HepG2 (cell line): Measurements from ENCODE around the gene RPL37. TPM values are rescaled to one million over a fixed set of nuclear protein-coding genes. Genes with fewer than 3 reads are reported as not detected.

Source experiments
- ATAC-seq: fragments of 200-7000 bp; cut with Tn5 transposase; 3 replicates; pipeline ENCODE4 v1.9.1; 2020; ENCODE audit warnings: mild to moderate bottlenecking, moderate library complexity
- BruUV-seq: library from RNA; stranded (reverse); fragments of 400-500 nt; replicated peaks from 2 replicates; lab custom pipeline; 2021; lab: Mats Ljungman, UMichigan
- CTCF ChIA-PET: fragments of 300-600 bp; formaldehyde crosslinking; extraction: SDS; loops from one replicate; lab custom pipeline; 2021; ENCODE audit warnings: low total read pairs, inconsistent platforms, low intra/inter-chr PET ratio; lab: Yijun Ruan, JAX
- POLR2A ChIA-PET: fragments of 350-600 bp; sonication (Branson Sonifier 250); formaldehyde crosslinking; loops from one replicate; lab custom pipeline; 2020; ENCODE audit warnings: antibody characterized with exemption, inconsistent platforms; lab: Yijun Ruan, JAX
- DNase-seq: peaks from one replicate; pipeline ENCODE4 v3.0.0-alpha.2; 2015; ENCODE audit warnings: low spot score
- FAIRE-seq: peaks from 3 replicates; lab custom pipeline; 2011; peaks lifted over from hg19 to GRCh38; lab: Jason Lieb, UNC
- H2AFZ ChIP-seq: one replicate; pipeline ENCODE4 v1.6.1; 2011; ENCODE audit warnings: low read length, inconsistent platforms
- H3K27ac ChIP-seq: fragments of 300-600 bp; 3 replicates; pipeline ENCODE4 v1.8.0; 2011; ENCODE audit warnings: mixed run types, mild to moderate bottlenecking, mixed read lengths, low read length, inconsistent platforms; ENCODE audit not compliant: insufficient read depth; ENCODE audit errors: extremely low read length
- H3K27me3 ChIP-seq, 2 experiments: fragments of 200-600 bp in 1 of 2; 2 replicates in 1 of 2; 3 replicates in 1 of 2; pipeline versions ENCODE4 v1.6.0 to v1.8.0; 2011; ENCODE audit warnings: low read length in 2 of 2, mild to moderate bottlenecking in 2 of 2, moderate library complexity in 2 of 2, inconsistent platforms in 1 of 2; ENCODE audit not compliant: insufficient read depth in 2 of 2, control insufficient read depth in 1 of 2
- H3K36me3 ChIP-seq, 2 experiments: fragments of 200-600 bp in 1 of 2; replicated peaks in 1 of 2; 2 replicates in 1 of 2; 3 replicates in 1 of 2; pipeline versions ENCODE4 v1.5.1 to v1.8.0; 2011; ENCODE audit warnings: low read length in 2 of 2, inconsistent platforms in 1 of 2; ENCODE audit not compliant: insufficient read depth in 2 of 2, control insufficient read depth in 1 of 2
- H3K4me1 ChIP-seq: 2 replicates; pipeline ENCODE4 v1.5.1; 2012; ENCODE audit warnings: low read length, inconsistent platforms; ENCODE audit not compliant: insufficient read depth
- H3K4me2 ChIP-seq: 2 replicates; pipeline ENCODE4 v1.6.0; 2011; ENCODE audit warnings: low read depth, low read length, inconsistent platforms
- H3K4me3 ChIP-seq, 3 experiments: fragments of 200-600 bp in 1 of 3; sonication (generic), shearing (Covaris generic) in 1 of 3; replicated peaks in 1 of 3; 2 replicates each; pipeline ENCODE4 v1.5.1; 2011 to 2016; ENCODE audit warnings: low read length in 3 of 3, inconsistent platforms in 2 of 3, low read depth in 2 of 3, mild to moderate bottlenecking in 2 of 3, control low read depth in 1 of 3, mixed read lengths in 1 of 3; ENCODE audit not compliant: insufficient read depth in 1 of 3
- H3K79me2 ChIP-seq: one replicate; pipeline ENCODE4 v1.6.1; 2011; ENCODE audit warnings: low read length, inconsistent platforms; ENCODE audit not compliant: insufficient read depth
- H3K9ac ChIP-seq: 2 replicates; pipeline ENCODE4 v1.6.0; 2011; ENCODE audit warnings: mild to moderate bottlenecking, low read depth, low read length, inconsistent platforms; ENCODE audit not compliant: insufficient read depth
- H3K9me3 ChIP-seq: 2 replicates; pipeline ENCODE4 v1.5.1; 2012; ENCODE audit warnings: mild to moderate bottlenecking, low read length
- H4K20me1 ChIP-seq: 2 replicates; pipeline ENCODE4 v1.6.0; 2011; ENCODE audit warnings: inconsistent platforms, mild to moderate bottlenecking, low read length, moderate library complexity; ENCODE audit not compliant: insufficient read depth
- BRCA1 ChIP-seq: sonication (generic); formaldehyde crosslinking; IDR thresholded peaks from 2 replicates; pipeline ENCODE4 v1.4.0; 2020; ENCODE audit warnings: missing genetic modification reagents
- FOSL2 ChIP-seq: sonication (generic); formaldehyde crosslinking; IDR thresholded peaks from 2 replicates; pipeline ENCODE4 v1.4.0; 2020; ENCODE audit warnings: missing genetic modification reagents
- FOXP1 ChIP-seq, 2 experiments: fragments of 450-650 bp in 1 of 2; IDR thresholded peaks; 2 replicates each; pipeline ENCODE4 v1.6.1; 2017 to 2018; ENCODE audit warnings: antibody characterized with exemption in 1 of 2
- MAFG ChIP-seq: sonication (generic); formaldehyde crosslinking; IDR thresholded peaks from 2 replicates; pipeline ENCODE4 v1.5.1; 2020; ENCODE audit warnings: mild to moderate bottlenecking, missing genetic modification reagents
- NFKBIZ ChIP-seq: IDR thresholded peaks from 2 replicates; pipeline ENCODE4 v1.6.1; 2018; ENCODE audit warnings: missing genetic modification reagents, missing compliant biosample characterization
- POLR2AphosphoS2 ChIP-seq: IDR thresholded peaks from 2 replicates; pipeline ENCODE4 v1.6.1; 2011; ENCODE audit warnings: low read depth, low read length, improper control_type of control experiment
- ZNF253 ChIP-seq: sonication (generic); formaldehyde crosslinking; IDR thresholded peaks from 2 replicates; pipeline ENCODE4 v1.8.0; 2022; ENCODE audit warnings: mild to moderate bottlenecking, missing genetic modification reagents, borderline replicate concordance
- ZNF557 ChIP-seq: sonication (generic); formaldehyde crosslinking; IDR thresholded peaks from 2 replicates; pipeline ENCODE4 v1.4.0; 2020; ENCODE audit warnings: missing genetic modification reagents
- ZNF660 ChIP-seq: sonication (generic); formaldehyde crosslinking; IDR thresholded peaks from 2 replicates; pipeline ENCODE4 v1.5.1; 2020; ENCODE audit warnings: mild to moderate bottlenecking, low read depth, missing genetic modification reagents, borderline replicate concordance
- ZNF7 ChIP-seq: IDR thresholded peaks from 2 replicates; pipeline ENCODE4 v1.6.1; 2016; ENCODE audit warnings: missing biosample characterization, missing genetic modification reagents
- ZSCAN29 ChIP-seq: sonication (generic); formaldehyde crosslinking; conservative IDR thresholded peaks from 2 replicates; pipeline ENCODE4 v1.4.0; 2020; ENCODE audit warnings: mild to moderate bottlenecking, missing genetic modification reagents
- WGBS: methylation state at CpG from one replicate; pipeline ENCODE4 v1.1.6; 2017; ENCODE audit warnings: low lambda C conversion rate; 5-methylcytosine and 5-hydroxymethylcytosine counted together
- in situ Hi-C: cut with HindIII; loops from 2 replicates; pipeline ENCODE4 v1.10.0; 2017; ENCODE audit warnings: low pct_unique_long_range_greater_than_20kb; ENCODE audit not compliant: extremely low pct_ligation_motif_present
- intact Hi-C: fragments of 100-400 bp; cut with micrococcal nuclease; formaldehyde crosslinking; loops from one replicate; pipeline ENCODE4 v1.10.0; 2022; ENCODE audit not compliant: unreplicated experiment
- polyA plus RNA-seq, 8 experiments: library from polyadenylated mRNA; depleted of rRNA in 3 of 8; stranded (reverse) in 7 of 8; unstranded in 1 of 8; fragments of >200 nt; fragmentation: Illumina TruSeq in 4 of 8; extraction: Trizol in 4 of 8; gene quantifications; 2 replicates each; pipeline versions ENCODE4 v1.2.1 to v1.2.3, GENCODE V29; 2011 to 2016; ENCODE audit warnings: low read depth in 4 of 8, missing spikeins in 1 of 8, mixed read lengths in 1 of 8; ENCODE audit not compliant: insufficient read depth in 1 of 8
- total RNA-seq, 5 experiments: library from RNA; depleted of rRNA; stranded (reverse); fragments of >200 nt; fragmentation: Illumina TruSeq; extraction: Trizol; gene quantifications; 2 replicates each; pipeline ENCODE4 v1.2.3, GENCODE V29; 2016; ENCODE audit warnings: low read depth in 1 of 5
- TF ChIP-seq, protein P1 (sequence below): sonication (generic); formaldehyde crosslinking; IDR thresholded peaks from 2 replicates; pipeline ENCODE4 v1.4.0; 2020; ENCODE audit warnings: missing genetic modification reagents
- TF ChIP-seq, protein P2 (sequence below): sonication (generic); formaldehyde crosslinking; IDR thresholded peaks from 2 replicates; pipeline ENCODE4 v1.5.0; 2020; ENCODE audit warnings: mild to moderate bottlenecking, missing genetic modification reagents, moderate library complexity
- TF ChIP-seq, protein P3 (sequence below): sonication (generic); formaldehyde crosslinking; IDR thresholded peaks from 2 replicates; pipeline ENCODE4 v1.4.0; 2020; ENCODE audit warnings: missing genetic modification reagents

The RPL37 gene
- total and polyA plus RNA-seq, 2 of the 13 experiments (the other 11 are each of a cell fraction or from before 2014, with no cell fraction given) = 1,981 to 3,367 TPM

DNA sequence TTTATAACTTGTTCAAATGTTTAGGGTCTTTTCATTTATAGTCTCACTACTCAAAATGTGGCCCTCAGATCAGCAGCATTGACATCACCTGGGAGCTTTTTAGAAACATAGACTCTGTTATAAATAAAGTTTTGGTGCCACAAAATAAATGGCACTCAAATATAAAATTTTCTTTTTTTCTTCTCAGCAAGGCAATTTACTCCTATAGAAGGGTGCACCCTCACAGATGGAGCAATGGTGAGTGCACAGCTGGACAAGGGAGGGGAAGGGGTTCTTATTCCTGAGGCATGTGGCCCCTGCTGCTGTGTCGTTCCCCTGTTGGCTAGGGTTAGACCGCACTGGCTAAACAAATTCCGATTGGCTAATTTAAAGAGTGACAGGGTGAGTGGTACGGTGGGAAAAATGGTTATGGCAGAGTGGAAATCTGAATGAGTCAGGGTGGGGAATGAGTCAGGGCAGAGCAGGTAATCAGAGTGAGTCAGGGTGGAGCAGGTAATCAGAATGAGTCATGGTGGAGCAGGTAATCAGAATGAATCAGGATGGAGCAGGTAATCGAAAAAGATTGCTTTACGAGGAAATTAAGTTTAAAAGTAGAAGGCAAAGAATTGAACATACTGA lies 42.5 kb upstream of the RPL37 start:
- no peaks in the 10 kb centered on the region for H3K36me3 ChIP-seq
- no peaks in the 10 kb centered on the region for H3K27me3 ChIP-seq
- no peak overlapping the region for H3K4me3 ChIP-seq
- H4K20me1 ChIP-seq = no peaks in the 10 kb centered on the region
- no peak for DNase-seq
- intact Hi-C loops (loop anchor here (5.0 kb wide), 1 partner anchor 930 kb away; no protein-coding TSS in a partner anchor), in situ Hi-C loops (loop anchor here (5.0 kb wide), 1 partner anchor 120 kb away; the partner anchor contains the start of gene TTC33)
- TF ChIP-seq ZNF7 = no peak
- TF ChIP-seq FOSL2 = peak; percentile 72
- TF ChIP-seq, protein P1, sequence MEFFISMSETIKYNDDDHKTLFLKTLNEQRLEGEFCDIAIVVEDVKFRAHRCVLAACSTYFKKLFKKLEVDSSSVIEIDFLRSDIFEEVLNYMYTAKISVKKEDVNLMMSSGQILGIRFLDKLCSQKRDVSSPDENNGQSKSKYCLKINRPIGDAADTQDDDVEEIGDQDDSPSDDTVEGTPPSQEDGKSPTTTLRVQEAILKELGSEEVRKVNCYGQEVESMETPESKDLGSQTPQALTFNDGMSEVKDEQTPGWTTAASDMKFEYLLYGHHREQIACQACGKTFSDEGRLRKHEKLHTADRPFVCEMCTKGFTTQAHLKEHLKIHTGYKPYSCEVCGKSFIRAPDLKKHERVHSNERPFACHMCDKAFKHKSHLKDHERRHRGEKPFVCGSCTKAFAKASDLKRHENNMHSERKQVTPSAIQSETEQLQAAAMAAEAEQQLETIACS = no peak
- no peak for TF ChIP-seq ZNF660 (CRISPR knock-in tag)
- no peak for TF ChIP-seq ZNF557 (CRISPR knock-in tag)
- ChIA-PET POLR2A (no interaction called here), CTCF (no interaction called here)
- no TSS peak for BruUV-seq
- FAIRE-seq = no peak
- no peak overlapping the region for H3K9ac ChIP-seq
- H3K4me1 ChIP-seq = 0 out of 2 replicates have a peak, but pooled peaks cover 4% of the 10 kb centered on the region
- no peaks in the 10 kb centered on the region for H3K79me2 ChIP-seq
- no peak overlapping the region for H3K4me2 ChIP-seq
- 58% methylated on average over 6 of the region's 6 CpGs for WGBS
- H3K9me3 ChIP-seq = peaks cover 5% of the 10 kb centered on the region; the same call in 1 of the 2 replicates
- no peak overlapping the region for H3K27ac ChIP-seq
- H2AFZ ChIP-seq = no peak overlapping the region
- ATAC-seq = no peak

DNA sequence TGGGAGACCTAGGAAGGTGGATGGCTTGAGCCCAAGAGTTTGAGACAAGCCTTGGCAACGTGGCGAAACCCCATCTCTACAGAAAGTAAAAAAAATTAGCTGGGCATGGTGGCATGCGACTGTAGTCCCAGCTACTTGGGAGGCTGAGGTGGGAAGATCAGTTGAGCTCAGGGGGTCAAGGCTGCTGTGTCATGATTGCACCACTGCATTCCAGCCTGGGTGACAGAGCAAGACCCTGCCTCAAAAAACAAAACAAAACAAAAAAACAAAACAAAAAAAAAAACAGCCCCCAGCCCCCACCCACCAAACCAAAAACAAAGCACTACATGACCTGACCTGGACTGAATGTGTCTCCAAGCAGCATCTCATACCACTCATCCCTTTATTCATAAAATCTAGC lies 40.9 kb upstream of the RPL37 start:
- POLR2A ChIA-PET = no interaction called here
- Histone ChIP-seq H4K20me1 (no peaks in the 10 kb centered on the region), H3K79me2 (no peaks in the 10 kb centered on the region), H3K9me3 (no peaks in the 10 kb centered on the region), H3K4me2 (no peak overlapping the region), H3K4me1 (0 out of 2 replicates have a peak, but pooled peaks cover 4% of the 10 kb centered on the region), H3K27me3 (no peaks in the 10 kb centered on the region), H2AFZ (no peak overlapping the region), H3K4me3 (no peak overlapping the region), H3K27ac (no peak overlapping the region), H3K9ac (no peak overlapping the region), H3K36me3 (no peaks in the 10 kb centered on the region)
- CTCF ChIA-PET = no interaction called here
- intact Hi-C loops (loop anchor here (5.0 kb wide), 1 partner anchor 929 kb away; no protein-coding TSS in a partner anchor), in situ Hi-C loops (loop anchor here (5.0 kb wide), 1 partner anchor 119 kb away; the partner anchor contains the start of gene TTC33)
- BruUV-seq = no TSS peak
- 26% methylated on average over 3 of the region's 3 CpGs for WGBS
- FAIRE-seq (no peak), ATAC-seq (no peak), DNase-seq (no peak)
- TF ChIP-seq ZSCAN29 = no peak
- TF ChIP-seq BRCA1 = no peak
- TF ChIP-seq POLR2AphosphoS2 = no peak
- TF ChIP-seq MAFG (CRISPR knock-in tag) = peak; percentile 64; the same call in 1 of the 2 replicates
- TF ChIP-seq ZNF253 = no peak
- TF ChIP-seq, protein P2, sequence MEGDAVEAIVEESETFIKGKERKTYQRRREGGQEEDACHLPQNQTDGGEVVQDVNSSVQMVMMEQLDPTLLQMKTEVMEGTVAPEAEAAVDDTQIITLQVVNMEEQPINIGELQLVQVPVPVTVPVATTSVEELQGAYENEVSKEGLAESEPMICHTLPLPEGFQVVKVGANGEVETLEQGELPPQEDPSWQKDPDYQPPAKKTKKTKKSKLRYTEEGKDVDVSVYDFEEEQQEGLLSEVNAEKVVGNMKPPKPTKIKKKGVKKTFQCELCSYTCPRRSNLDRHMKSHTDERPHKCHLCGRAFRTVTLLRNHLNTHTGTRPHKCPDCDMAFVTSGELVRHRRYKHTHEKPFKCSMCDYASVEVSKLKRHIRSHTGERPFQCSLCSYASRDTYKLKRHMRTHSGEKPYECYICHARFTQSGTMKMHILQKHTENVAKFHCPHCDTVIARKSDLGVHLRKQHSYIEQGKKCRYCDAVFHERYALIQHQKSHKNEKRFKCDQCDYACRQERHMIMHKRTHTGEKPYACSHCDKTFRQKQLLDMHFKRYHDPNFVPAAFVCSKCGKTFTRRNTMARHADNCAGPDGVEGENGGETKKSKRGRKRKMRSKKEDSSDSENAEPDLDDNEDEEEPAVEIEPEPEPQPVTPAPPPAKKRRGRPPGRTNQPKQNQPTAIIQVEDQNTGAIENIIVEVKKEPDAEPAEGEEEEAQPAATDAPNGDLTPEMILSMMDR (CRISPR knock-in tag) = no peak
- TF ChIP-seq NFKBIZ (CRISPR knock-in tag) = no peak
- TF ChIP-seq FOXP1 (IDR thresholded peaks at IDR 0.05) = no peak
- 0 out of 2 replicates have a peak, but pooled peaks have one; percentile 11 for TF ChIP-seq FOXP1 (CRISPR knock-in tag; IDR thresholded peaks at IDR 0.05)
- TF ChIP-seq, protein P3, sequence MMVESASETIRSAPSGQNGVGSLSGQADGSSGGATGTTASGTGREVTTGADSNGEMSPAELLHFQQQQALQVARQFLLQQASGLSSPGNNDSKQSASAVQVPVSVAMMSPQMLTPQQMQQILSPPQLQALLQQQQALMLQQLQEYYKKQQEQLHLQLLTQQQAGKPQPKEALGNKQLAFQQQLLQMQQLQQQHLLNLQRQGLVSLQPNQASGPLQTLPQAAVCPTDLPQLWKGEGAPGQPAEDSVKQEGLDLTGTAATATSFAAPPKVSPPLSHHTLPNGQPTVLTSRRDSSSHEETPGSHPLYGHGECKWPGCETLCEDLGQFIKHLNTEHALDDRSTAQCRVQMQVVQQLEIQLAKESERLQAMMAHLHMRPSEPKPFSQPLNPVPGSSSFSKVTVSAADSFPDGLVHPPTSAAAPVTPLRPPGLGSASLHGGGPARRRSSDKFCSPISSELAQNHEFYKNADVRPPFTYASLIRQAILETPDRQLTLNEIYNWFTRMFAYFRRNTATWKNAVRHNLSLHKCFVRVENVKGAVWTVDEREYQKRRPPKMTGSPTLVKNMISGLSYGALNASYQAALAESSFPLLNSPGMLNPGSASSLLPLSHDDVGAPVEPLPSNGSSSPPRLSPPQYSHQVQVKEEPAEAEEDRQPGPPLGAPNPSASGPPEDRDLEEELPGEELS = no peak
